ENCODE results near the gene PHTF1. TPM values are rescaled to one million over a fixed set of nuclear protein-coding genes. Genes with fewer than 3 reads are reported as not detected.
"Not testable (repeated sequence)": the region's sequence is repeated elsewhere in the genome, so short reads cannot be mapped to it uniquely, and the experiment has no call there.

The PHTF1 gene
- total RNA-seq, 6 experiments from 2014 or later = 23.3 to 27.9 (median 24.8) TPM

DNA sequence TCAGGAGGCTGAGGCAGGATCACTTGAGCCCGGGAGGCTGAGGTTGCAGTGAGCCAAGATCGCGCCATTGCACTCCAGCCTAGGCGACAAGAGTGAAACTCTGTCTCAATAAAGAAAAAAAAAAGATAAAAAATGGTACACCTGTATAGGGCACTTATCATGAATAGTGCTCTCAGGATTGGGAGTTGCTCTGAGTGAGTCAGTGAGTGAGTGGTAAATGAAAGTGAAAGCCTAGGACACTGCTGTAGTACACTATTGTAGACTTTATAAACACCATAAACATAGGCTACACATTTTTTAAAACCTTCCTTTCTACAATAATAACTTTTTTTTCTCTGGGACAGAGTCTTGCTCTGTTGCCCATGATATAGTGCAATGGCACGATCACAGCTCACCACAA, 16.8 kb downstream of the PHTF1 start:
- no peak overlapping the region for H3K27ac Mint-ChIP-seq
- TF ChIP-seq, protein P1, sequence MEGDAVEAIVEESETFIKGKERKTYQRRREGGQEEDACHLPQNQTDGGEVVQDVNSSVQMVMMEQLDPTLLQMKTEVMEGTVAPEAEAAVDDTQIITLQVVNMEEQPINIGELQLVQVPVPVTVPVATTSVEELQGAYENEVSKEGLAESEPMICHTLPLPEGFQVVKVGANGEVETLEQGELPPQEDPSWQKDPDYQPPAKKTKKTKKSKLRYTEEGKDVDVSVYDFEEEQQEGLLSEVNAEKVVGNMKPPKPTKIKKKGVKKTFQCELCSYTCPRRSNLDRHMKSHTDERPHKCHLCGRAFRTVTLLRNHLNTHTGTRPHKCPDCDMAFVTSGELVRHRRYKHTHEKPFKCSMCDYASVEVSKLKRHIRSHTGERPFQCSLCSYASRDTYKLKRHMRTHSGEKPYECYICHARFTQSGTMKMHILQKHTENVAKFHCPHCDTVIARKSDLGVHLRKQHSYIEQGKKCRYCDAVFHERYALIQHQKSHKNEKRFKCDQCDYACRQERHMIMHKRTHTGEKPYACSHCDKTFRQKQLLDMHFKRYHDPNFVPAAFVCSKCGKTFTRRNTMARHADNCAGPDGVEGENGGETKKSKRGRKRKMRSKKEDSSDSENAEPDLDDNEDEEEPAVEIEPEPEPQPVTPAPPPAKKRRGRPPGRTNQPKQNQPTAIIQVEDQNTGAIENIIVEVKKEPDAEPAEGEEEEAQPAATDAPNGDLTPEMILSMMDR (IDR thresholded peaks at IDR 0.05) = no peak
- H3K36me3 Mint-ChIP-seq (ENCODE audit: low read depth) = peaks cover 4% of the 10 kb centered on the region; the same call in 1 of the 2 replicates
- no peaks in the 10 kb centered on the region for H3K27me3 Mint-ChIP-seq (ENCODE audit: insufficient read depth)
- DNase-seq = no peak
- no peaks in the 10 kb centered on the region for H3K9me3 Mint-ChIP-seq
- H3K4me1 Mint-ChIP-seq (ENCODE audit: low read depth) = peaks cover 9% of the 10 kb centered on the region
- H3K4me3 Mint-ChIP-seq = no peak overlapping the region

GRCh38 chr1:113734357-113735055, 24.8 kb downstream of the PHTF1 start:
- TF ChIP-seq, protein P1 (IDR thresholded peaks at IDR 0.05) = no peak
- H3K27ac Mint-ChIP-seq = no peak overlapping the region
- H3K4me3 Mint-ChIP-seq = no peak overlapping the region
- H3K27me3 Mint-ChIP-seq (ENCODE audit: insufficient read depth) = no peaks in the 10 kb centered on the region; the same call in 1 of the 2 replicates
- H3K36me3 Mint-ChIP-seq (ENCODE audit: low read depth) = peaks cover 7% of the 10 kb centered on the region
- no peaks in the 10 kb centered on the region for H3K9me3 Mint-ChIP-seq
- no peaks in the 10 kb centered on the region for H3K4me1 Mint-ChIP-seq (ENCODE audit: low read depth)
- DNase-seq = no peak

GRCh38 chr1:113732802-113733201, 26.5 kb downstream of the PHTF1 start:
- TF ChIP-seq, protein P1 (IDR thresholded peaks at IDR 0.05) = no peak
- DNase-seq = no peak
- Mint-ChIP-seq H3K9me3 (no peaks in the 10 kb centered on the region), H3K27ac (no peak overlapping the region), H3K4me3 (no peak overlapping the region), H3K36me3 (ENCODE audit: low read depth) (peaks cover 17% of the 10 kb centered on the region), H3K4me1 (ENCODE audit: low read depth) (no peaks in the 10 kb centered on the region), H3K27me3 (ENCODE audit: insufficient read depth) (no peaks in the 10 kb centered on the region; the same call in 1 of the 2 replicates)

GRCh38 chr1:113721010-113721409, 38.3 kb downstream of the PHTF1 start:
- TF ChIP-seq, protein P1 (IDR thresholded peaks at IDR 0.05) = no peak
- no peak for DNase-seq
- H3K4me1 Mint-ChIP-seq (ENCODE audit: low read depth) = no peaks in the 10 kb centered on the region
- peaks cover 69% of the 10 kb centered on the region for H3K36me3 Mint-ChIP-seq (ENCODE audit: low read depth)
- H3K4me3 Mint-ChIP-seq = no peak overlapping the region
- peaks cover 43% of the 10 kb centered on the region for H3K9me3 Mint-ChIP-seq
- H3K27ac Mint-ChIP-seq = no peak overlapping the region
- H3K27me3 Mint-ChIP-seq (ENCODE audit: insufficient read depth) = no peaks in the 10 kb centered on the region

GRCh38 chr1:113718621-113719020, 40.7 kb downstream of the PHTF1 start:
- not testable (repeated sequence) for H3K4me3 Mint-ChIP-seq; H3K27me3 Mint-ChIP-seq (ENCODE audit: insufficient read depth); DNase-seq; H3K27ac Mint-ChIP-seq; H3K4me1 Mint-ChIP-seq (ENCODE audit: low read depth)
- Mint-ChIP-seq H3K9me3 (peaks cover 43% of the 10 kb centered on the region), H3K36me3 (ENCODE audit: low read depth) (peaks cover 58% of the 10 kb centered on the region)

DNA sequence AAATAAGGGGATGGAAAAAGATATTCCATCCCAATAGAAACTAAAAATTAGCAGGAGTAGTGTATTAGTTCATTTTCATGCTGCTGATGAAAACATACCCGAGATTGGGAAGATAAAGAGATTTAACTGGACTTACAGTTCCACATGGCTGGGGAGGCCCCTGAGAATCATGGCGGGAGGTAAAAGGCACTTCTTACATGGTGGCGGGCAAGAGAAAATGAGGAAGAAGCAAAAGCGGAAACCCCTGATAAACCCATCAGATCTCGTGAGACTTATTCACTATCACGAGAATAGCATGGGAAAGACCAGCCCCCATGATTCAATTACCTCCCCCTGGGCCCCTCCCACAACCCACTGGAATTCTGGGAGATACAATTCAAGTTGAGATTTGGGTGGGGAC, 41.8 kb downstream of the PHTF1 start:
- H3K9me3 Mint-ChIP-seq = peaks cover 43% of the 10 kb centered on the region
- not testable (repeated sequence) for H3K27ac Mint-ChIP-seq; DNase-seq; H3K4me3 Mint-ChIP-seq; H3K4me1 Mint-ChIP-seq (ENCODE audit: low read depth); H3K27me3 Mint-ChIP-seq (ENCODE audit: insufficient read depth)
- peaks cover 57% of the 10 kb centered on the region for H3K36me3 Mint-ChIP-seq (ENCODE audit: low read depth)

Data from HFFc6 (cell line).